Activated naive CD8-positive, alpha-beta T cell (primary cell): Measurements from ENCODE around the gene CDV3.

ENCODE experiments used
- H3K27ac Mint-ChIP-seq: one replicate; pipeline ENCODE4 v1.8.0; 2021; ENCODE audit warnings: mixed read lengths
- H3K27me3 Mint-ChIP-seq: one replicate; pipeline ENCODE4 v1.8.0; 2021; ENCODE audit warnings: mixed read lengths
- H3K36me3 Mint-ChIP-seq: one replicate; pipeline ENCODE4 v1.8.0; 2021; ENCODE audit warnings: mixed read lengths
- H3K4me1 Mint-ChIP-seq: one replicate; pipeline ENCODE4 v1.8.0; 2021; ENCODE audit warnings: low read depth, mixed read lengths
- H3K4me3 Mint-ChIP-seq: one replicate; pipeline ENCODE4 v1.8.0; 2021; ENCODE audit warnings: mild to moderate bottlenecking, mixed read lengths
- H3K9me3 Mint-ChIP-seq: one replicate; pipeline ENCODE4 v1.8.0; 2021; ENCODE audit warnings: low read depth, mixed read lengths

CDV3 gene

GRCh38 chr3:133576169-133576568 is 2.7 kb downstream of the CDV3 start:
- Mint-ChIP-seq H3K27ac (peak overlapping the region; percentile 78), H3K4me1 (peaks cover 66% of the 10 kb centered on the region), H3K9me3 (no peaks in the 10 kb centered on the region)

DNA sequence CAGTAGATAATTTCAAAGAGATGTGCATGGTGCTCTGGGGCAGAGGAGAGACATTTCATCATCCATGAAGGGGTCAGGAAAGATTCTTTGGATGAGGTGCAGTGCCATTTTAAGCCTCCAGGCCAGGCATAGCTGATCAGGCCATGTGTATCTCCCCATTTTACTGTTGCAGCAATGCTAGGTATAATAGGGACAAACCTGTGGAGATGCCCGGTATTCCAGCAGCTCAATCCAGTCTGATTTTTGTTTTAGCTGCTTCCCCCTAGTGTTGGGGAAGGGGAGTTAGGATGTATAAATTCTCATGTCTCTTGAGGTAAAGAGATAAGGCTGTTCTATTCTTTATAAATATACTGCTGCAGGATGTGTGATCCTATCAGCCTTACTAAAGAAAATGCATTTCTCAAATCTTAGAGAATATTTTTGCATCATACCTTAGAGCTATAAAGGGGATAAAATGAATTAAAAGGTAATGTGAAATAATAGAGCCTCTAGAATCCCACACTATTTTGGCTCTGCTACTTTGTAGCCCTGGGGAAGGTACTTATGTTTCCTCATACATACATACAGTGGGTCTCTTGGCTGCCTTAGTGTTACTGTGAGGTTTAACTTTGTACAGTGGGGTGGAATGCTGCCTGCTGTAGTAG is 5.2 kb downstream of the CDV3 start:
- Mint-ChIP-seq H3K27me3 (no peaks in the 10 kb centered on the region), H3K4me3 (peak overlapping the region; percentile 98), H3K4me1 (peaks cover 74% of the 10 kb centered on the region), H3K27ac (peak overlapping the region; percentile 37), H3K9me3 (no peaks in the 10 kb centered on the region), H3K36me3 (peaks cover 19% of the 10 kb centered on the region)

More at GRCh38 chr3:133576169-133576568, 2.7 kb downstream of the CDV3 start:
- peak overlapping the region; percentile 98 for H3K4me3 Mint-ChIP-seq
- no peaks in the 10 kb centered on the region for H3K27me3 Mint-ChIP-seq
- peaks cover 19% of the 10 kb centered on the region for H3K36me3 Mint-ChIP-seq

GRCh38 chr3:133583396-133583795 is 9.9 kb downstream of the CDV3 start:
- H3K27me3 Mint-ChIP-seq = no peaks in the 10 kb centered on the region
- peaks cover 2% of the 10 kb centered on the region for H3K36me3 Mint-ChIP-seq
- peaks cover 56% of the 10 kb centered on the region for H3K4me1 Mint-ChIP-seq
- peak overlapping the region; percentile 80 for H3K27ac Mint-ChIP-seq
- no peaks in the 10 kb centered on the region for H3K9me3 Mint-ChIP-seq
- H3K4me3 Mint-ChIP-seq = no peak overlapping the region

- Mint-ChIP-seq H3K4me3 (no peak overlapping the region), H3K9me3 (no peaks in the 10 kb centered on the region), H3K27ac (peak overlapping the region; percentile 22)
These were observed 14.5 kb downstream of the CDV3 start for GRCh38 chr3:133588035-133588434.

GRCh38 chr3:133588784-133589465 is 15.4 kb downstream of the CDV3 start:
- Mint-ChIP-seq H3K9me3 (no peaks in the 10 kb centered on the region), H3K27ac (peak overlapping the region; percentile 22), H3K4me1 (peaks cover 39% of the 10 kb centered on the region), H3K27me3 (no peaks in the 10 kb centered on the region), H3K36me3 (peaks cover 10% of the 10 kb centered on the region), H3K4me3 (no peak overlapping the region)

More at GRCh38 chr3:133588035-133588434, 14.5 kb downstream of the CDV3 start:
- Mint-ChIP-seq H3K36me3 (peaks cover 10% of the 10 kb centered on the region), H3K27me3 (no peaks in the 10 kb centered on the region), H3K4me1 (peaks cover 42% of the 10 kb centered on the region)

- Mint-ChIP-seq H3K4me3 (no peak overlapping the region), H3K4me1 (peaks cover 39% of the 10 kb centered on the region), H3K9me3 (no peaks in the 10 kb centered on the region), H3K27me3 (no peaks in the 10 kb centered on the region), H3K36me3 (peaks cover 10% of the 10 kb centered on the region), H3K27ac (peak overlapping the region; percentile 22)
These were observed 16.0 kb downstream of the CDV3 start for GRCh38 chr3:133589503-133589902.

DNA sequence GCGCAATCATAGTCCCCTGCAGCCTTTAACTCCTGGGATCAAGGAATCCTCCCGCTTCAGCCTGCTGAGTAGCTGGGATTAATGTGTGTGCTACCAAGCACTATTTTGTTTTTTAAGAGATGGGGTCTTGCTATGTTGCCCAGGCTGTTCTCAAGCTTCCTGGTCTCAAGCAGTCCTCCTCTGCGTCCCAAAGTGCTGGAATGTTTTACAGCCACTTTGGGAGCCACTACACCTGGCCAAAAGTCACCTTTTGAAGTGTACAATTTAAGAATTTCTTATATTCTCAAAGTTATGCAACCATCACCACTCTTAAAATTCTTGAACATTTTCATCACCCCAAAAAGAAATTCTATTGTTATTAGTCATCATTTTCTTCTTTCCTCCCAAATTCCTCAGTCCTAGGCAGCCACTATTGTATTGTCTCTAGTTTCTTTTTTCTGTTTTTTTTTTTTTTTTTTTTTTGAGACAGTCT is 17.8 kb downstream of the CDV3 start:
- Mint-ChIP-seq H3K4me1 (peaks cover 51% of the 10 kb centered on the region), H3K4me3 (no peak overlapping the region)

DNA sequence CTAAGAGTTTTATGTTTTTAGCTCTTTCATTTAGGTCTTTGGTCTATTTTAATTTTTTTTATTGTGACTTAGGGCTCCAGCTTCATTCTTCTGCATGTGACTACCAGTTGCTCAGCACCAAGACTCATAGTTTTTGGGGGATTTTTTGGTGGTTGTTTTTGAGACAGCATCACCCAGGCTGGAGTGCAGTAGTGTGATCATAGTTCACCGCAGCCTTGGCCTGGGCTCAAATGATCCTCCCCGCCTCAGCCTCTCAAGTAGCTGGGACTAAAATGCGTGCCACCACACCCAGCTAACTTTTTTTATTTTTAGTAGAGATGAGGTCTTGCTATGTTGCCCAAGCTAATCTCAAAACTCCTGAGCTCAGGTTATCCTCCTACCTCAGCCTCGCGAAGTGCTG is 19.4 kb downstream of the CDV3 start:
- Mint-ChIP-seq H3K36me3 (peaks cover 10% of the 10 kb centered on the region), H3K9me3 (no peaks in the 10 kb centered on the region), H3K4me3 (no peak overlapping the region), H3K27ac (peak overlapping the region; percentile 50), H3K4me1 (peaks cover 47% of the 10 kb centered on the region), H3K27me3 (no peaks in the 10 kb centered on the region)

More for the DNA sequence above, 17.8 kb downstream of the CDV3 start:
- Mint-ChIP-seq H3K27me3 (no peaks in the 10 kb centered on the region), H3K36me3 (peaks cover 10% of the 10 kb centered on the region), H3K9me3 (no peaks in the 10 kb centered on the region), H3K27ac (peak overlapping the region; percentile 34)

DNA sequence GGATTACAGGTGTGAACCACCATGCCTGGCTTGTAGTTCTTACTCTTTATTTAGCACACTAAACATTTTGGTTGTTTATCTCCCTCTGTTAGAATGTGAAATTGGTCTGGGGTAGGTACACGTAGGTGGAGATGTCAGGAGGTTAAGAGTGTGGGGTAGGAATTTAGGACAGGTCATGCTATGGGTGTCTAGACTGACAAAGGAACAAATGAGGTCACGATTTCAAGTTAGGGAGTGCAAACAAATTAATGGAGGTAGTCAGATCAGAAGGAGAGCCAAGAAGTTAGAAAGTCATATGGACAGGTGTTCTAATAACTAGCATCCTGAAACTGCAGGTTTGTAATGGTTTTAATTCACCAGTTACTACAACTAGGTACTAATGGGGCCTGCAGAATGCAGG is 19.8 kb downstream of the CDV3 start:
- Mint-ChIP-seq H3K4me3 (no peak overlapping the region), H3K36me3 (peaks cover 10% of the 10 kb centered on the region), H3K27me3 (no peaks in the 10 kb centered on the region), H3K27ac (peak overlapping the region; percentile 25), H3K4me1 (peaks cover 43% of the 10 kb centered on the region), H3K9me3 (no peaks in the 10 kb centered on the region)

- Mint-ChIP-seq H3K4me3 (peak overlapping the region; percentile 3), H3K4me1 (peaks cover 34% of the 10 kb centered on the region)
These were observed 21.9 kb downstream of the CDV3 start for GRCh38 chr3:133595341-133595740.

DNA sequence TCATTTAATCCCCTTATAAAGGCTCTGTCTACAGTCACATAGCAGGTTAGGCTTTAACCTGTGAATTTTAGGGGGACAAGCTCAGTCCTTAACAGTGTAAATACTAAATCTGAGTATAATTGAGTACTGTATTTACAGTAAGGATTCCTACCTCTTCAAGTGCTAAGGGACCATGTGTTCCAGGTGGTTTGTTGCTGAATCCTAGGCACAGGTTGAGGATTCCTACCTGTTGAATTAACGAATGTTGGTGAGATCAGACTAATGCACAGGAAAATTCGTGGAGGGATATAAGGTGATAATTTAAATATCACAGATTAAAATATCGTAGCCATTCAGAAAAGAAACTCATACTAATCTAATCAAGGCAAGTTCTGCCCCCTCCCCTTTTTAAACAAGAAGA is 24.9 kb downstream of the CDV3 start:
- peak overlapping the region; percentile 24 for H3K27ac Mint-ChIP-seq
- H3K36me3 Mint-ChIP-seq = peaks cover 4% of the 10 kb centered on the region
- H3K4me1 Mint-ChIP-seq = peaks cover 17% of the 10 kb centered on the region
- H3K9me3 Mint-ChIP-seq = no peaks in the 10 kb centered on the region
- H3K27me3 Mint-ChIP-seq = no peaks in the 10 kb centered on the region
- no peak overlapping the region for H3K4me3 Mint-ChIP-seq

More at GRCh38 chr3:133595341-133595740, 21.9 kb downstream of the CDV3 start:
- no peaks in the 10 kb centered on the region for H3K9me3 Mint-ChIP-seq
- no peaks in the 10 kb centered on the region for H3K36me3 Mint-ChIP-seq
- peak overlapping the region; percentile 46 for H3K27ac Mint-ChIP-seq
- H3K27me3 Mint-ChIP-seq = no peaks in the 10 kb centered on the region

DNA sequence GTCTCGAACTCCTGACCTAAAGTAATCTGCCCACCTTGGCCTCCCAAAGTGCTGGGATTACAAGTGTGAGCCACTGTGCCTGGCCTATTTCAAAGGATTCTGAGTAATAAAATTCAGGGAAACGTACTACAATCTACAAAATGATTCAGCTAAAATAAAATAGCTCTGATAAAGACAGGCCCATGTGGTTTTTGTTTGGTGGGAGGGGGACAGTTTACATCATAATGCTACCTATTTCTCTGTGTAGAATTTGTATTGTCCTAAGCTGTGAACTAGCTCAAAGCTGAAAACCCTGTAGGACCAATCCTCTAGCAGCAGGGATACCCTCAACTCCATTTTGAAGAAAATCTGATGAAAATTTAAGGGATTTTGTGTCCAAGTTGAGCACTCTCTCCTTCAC is 25.8 kb downstream of the CDV3 start:
- H3K36me3 Mint-ChIP-seq = peaks cover 5% of the 10 kb centered on the region
- no peak overlapping the region for H3K4me3 Mint-ChIP-seq
- H3K4me1 Mint-ChIP-seq = peaks cover 17% of the 10 kb centered on the region
- no peak overlapping the region for H3K27ac Mint-ChIP-seq
- H3K27me3 Mint-ChIP-seq = no peaks in the 10 kb centered on the region
- no peaks in the 10 kb centered on the region for H3K9me3 Mint-ChIP-seq

DNA sequence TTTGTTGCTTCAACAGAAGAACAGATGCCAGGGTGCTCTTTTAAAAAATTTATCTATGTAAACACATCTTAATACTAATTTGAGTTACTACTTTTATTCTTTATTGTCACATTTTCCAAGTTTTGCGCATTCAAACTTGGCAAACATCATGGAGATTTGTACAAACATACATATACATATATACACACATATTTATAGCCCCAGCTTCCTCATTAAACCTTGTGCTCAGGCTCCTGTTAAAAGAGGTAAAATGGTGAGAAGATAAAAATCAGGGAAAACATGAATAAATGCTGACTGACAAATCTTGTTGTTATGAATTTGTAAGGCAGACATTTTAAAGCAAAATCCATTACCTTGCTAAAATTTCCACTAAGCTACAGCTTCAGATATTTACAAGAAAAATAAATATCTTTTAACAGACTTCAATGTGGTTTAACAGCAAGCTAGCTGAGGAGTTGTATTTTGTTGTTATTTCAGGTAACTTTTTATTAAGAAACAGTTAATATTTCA is 27.1 kb downstream of the CDV3 start:
- Mint-ChIP-seq H3K9me3 (no peaks in the 10 kb centered on the region), H3K27ac (no peak overlapping the region), H3K36me3 (peaks cover 5% of the 10 kb centered on the region), H3K27me3 (no peaks in the 10 kb centered on the region), H3K4me1 (peaks cover 6% of the 10 kb centered on the region), H3K4me3 (no peak overlapping the region)

DNA sequence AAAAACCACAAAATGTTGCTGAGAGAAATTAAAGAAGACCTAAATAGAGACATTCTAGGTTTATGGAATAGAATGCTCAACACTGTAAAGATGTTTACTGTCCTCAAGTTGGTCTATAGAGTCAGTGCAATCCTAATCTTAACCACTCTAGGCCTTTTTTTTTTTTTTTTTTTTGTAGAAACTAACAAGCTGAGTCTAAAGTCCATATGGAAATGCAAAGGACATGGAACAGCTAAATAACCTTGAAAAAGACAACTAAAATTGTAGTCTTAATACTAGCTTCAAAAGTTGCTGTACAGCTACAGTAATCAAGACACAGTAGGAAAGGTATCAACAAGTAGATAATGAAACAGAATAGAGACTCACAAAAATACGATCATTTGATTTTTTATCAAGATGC is 32.9 kb downstream of the CDV3 start:
- Mint-ChIP-seq H3K27ac (no peak overlapping the region), H3K36me3 (peaks cover 22% of the 10 kb centered on the region), H3K4me3 (no peak overlapping the region), H3K27me3 (no peaks in the 10 kb centered on the region), H3K4me1 (no peaks in the 10 kb centered on the region), H3K9me3 (no peaks in the 10 kb centered on the region)

DNA sequence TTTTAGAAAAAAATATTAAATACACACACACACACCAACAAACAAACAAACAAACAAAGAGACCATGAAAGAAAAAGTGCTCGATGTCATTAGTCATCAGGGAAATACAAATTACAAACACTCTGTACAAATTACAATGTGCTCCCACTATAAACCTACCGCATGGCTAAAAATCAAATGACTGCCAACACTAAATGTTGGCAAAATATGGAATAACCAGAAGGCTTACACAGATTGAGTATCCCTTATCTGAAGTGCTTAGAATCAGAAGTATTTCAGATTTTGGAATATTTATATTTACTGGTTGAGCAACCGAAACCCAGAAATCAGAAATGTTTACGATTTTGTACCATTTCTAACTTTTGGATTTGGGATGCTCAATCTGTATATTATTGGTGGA is 33.4 kb downstream of the CDV3 start:
- H3K4me1 Mint-ChIP-seq = no peaks in the 10 kb centered on the region
- no peaks in the 10 kb centered on the region for H3K9me3 Mint-ChIP-seq
- no peak overlapping the region for H3K27ac Mint-ChIP-seq
- peaks cover 22% of the 10 kb centered on the region for H3K36me3 Mint-ChIP-seq
- no peak overlapping the region for H3K4me3 Mint-ChIP-seq
- H3K27me3 Mint-ChIP-seq = no peaks in the 10 kb centered on the region
